GM19328 (cell line): ENCODE data around the gene RPUSD1.

Experiments used
- ATAC-seq: cut with Tn5 transposase; IDR thresholded peaks from one replicate; pipeline ENCODE4 v1.9.1; 2021; ENCODE audit warnings: mild to moderate bottlenecking, moderate library complexity; ENCODE audit not compliant: unreplicated experiment

RPUSD1 gene

GRCh38 chr16:799948-800833 lies 12.0 kb upstream of the RPUSD1 start, which contains the start of gene GNG13:
Gene GNG13 (minus strand): TSS chr16:800734. CDS start chr16:799077, 1,657 bp downstream.
- no peak for ATAC-seq

GRCh38 chr16:799111-799947 lies 11.1 kb upstream of the RPUSD1 start:
- ATAC-seq = no peak

GRCh38 chr16:798666-799065 lies 10.5 kb upstream of the RPUSD1 start:
- no peak for ATAC-seq

DNA sequence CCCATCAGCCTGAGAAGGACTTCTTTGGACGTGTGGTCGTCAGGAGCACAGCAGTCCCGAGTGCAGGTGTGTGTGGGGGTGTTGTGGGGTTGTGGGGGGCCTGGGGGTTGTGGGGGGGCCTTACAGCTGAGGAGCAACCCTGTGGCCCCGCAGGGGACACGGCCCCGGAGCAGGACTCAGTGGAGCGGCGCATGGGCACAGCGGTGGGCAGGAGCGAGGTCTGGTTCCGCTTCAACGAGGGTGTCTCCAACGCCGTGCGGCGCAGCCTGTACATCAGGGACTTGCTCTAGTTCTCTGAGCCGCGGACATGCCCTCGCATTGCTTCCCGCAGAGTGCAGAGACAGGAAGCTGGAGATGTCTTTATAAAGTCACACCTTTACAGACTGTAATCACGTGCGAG lies 9.5 kb upstream of the RPUSD1 start:
- ATAC-seq = no peak

- no peak for ATAC-seq
Measured at GRCh38 chr16:797120-797420, 8.9 kb upstream of the RPUSD1 start.

- no peak for ATAC-seq
Measured at GRCh38 chr16:796296-797119, 8.3 kb upstream of the RPUSD1 start.

DNA sequence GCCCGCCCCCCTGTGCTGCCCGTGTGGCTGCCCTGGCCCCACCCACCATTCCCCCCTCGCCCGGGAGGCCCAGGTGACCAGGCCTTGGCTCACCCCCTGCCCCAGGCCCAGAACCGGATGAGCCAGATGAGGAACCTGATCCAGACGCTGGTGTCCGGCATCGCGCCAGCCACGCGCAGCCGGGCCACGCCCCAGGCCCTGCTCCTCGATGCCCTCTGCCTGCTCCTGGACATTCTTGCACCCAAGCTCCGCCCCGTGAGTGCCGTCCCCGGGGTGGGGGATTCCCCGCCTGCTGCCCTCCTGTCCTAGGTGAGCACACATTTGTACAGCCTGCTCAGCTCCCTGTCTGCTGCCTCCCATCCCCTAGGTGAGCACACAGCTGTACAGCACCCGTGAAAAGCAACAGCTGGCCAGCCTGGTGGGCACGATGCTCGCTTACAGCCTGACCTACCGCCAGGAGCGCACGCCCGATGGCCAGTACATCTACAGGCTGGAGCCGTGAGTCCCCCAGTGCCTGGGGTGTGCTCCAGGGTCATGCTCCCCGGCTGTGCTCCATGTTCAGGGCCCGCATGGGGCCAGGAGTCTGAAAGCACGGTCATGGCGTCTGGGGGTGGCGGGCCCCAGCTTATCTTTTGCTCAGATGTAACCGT lies 7.5 kb upstream of the RPUSD1 start:
- no peak for ATAC-seq

- ATAC-seq = no peak
Measured at GRCh38 chr16:794853-795466, 6.8 kb upstream of the RPUSD1 start.

DNA sequence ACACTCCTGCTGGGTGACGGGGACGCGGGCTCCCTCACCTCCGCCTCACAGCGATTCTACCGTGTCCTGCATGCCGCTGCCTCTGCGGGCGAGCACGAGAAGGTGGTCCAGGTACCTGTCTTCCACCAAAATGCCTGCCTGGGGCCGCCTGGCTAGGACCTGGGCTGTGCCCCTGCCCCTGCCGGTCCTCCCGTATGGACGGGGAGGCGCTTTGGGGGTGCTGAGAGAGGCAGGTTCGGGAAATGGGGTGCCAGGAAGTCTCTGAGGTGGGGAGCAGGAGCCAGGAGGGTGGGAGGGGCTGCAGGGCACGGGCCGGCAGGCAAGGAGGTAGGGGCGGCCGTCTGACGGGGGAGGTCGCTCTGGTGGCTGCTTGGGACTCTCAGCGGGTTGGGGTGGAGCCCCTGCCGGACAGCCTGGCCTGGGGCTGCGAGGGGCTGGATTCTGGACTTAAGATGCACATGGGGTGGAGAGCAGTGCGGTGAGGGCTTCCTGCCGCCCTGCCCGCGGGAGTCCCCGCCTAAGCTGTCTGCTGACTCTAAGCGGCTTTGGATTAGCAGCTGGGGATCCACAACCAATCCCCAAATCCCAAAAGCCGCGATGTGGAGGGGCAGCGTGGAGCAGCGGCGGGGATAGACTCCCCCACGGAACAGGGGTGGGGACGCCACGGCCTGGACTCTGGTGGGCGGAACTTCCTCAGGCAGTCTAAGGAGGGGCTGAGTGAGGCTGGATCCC lies 6.1 kb upstream of the RPUSD1 start:
- ATAC-seq = no peak

- no peak for ATAC-seq
Measured at GRCh38 chr16:793414-793813, 5.2 kb upstream of the RPUSD1 start.

GRCh38 chr16:792221-792995 lies 4.2 kb upstream of the RPUSD1 start:
- no peak for ATAC-seq

- no peak for ATAC-seq
Measured at GRCh38 chr16:791131-791530, 3.0 kb upstream of the RPUSD1 start.

DNA sequence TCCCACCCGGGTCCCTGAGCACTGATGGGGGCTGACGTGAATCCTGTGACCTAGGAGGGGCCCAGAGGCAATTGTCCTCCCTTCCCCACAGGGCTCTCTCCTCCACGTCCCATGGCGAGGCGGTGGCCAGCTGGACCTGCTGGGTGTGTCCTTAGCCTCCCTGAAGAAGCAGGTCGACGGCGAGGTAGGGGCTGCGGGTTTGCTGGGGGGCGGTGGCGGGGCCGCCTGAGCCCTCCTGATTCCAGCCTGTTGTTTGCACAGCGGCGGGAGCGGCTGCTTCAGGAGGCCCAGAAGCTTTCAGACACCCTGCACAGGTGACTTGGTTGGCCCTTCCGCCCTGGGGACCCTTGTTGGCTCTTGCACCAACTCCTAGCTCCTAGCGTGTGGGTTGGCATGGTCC lies 1.9 kb upstream of the RPUSD1 start:
- ATAC-seq = no peak

GRCh38 chr16:789191-789850 lies 1.1 kb upstream of the RPUSD1 start:
- no peak for ATAC-seq

DNA sequence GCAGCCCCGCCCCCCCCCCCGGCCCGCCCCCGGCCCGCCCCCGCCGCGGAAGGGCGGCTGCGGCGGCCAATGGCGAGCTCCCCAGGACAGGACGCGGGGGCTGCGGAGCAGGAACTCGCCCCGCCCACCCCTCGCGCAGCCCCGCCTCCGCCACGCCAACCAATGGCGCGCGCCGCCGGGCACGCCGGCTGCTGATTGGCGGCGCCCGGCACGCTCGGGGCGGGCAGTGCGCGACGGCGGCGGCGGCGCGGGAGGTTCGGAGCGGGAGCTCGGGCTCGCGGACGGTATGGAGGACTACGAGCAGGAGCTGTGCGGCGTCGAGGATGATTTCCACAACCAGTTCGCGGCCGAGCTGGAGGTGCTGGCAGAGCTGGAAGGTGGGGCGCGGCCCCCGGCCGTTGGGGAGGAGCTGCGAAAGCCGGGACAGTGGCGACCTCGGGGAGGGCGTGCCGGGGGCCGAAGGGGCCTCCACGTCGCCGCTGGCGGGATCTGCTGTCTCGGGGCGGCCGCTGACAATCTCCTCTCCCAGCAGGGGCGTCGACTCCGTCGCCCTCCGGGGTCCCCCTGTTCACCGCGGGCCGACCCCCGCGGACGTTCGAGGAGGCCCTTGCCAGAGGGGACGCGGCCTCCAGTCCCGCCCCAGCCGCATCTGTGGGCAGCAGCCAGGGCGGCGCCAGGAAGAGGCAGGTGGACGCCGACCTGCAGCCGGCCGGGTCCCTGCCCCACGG lies 382 bp upstream of the RPUSD1 start, which contains the start of gene CHTF18:
CHTF18 (plus strand) TSS at position 222 of the 728 bp plus-strand sequence; CDS start at position 287, 65 bp downstream.
- ATAC-seq = peak; percentile 85

GRCh38 chr16:787321-787966 lies 737 bp downstream of the RPUSD1 start:
- no peak for ATAC-seq
